GM12878 (cell line): ENCODE results near the gene GOSR2. TPM values are rescaled to one million over a fixed set of nuclear protein-coding genes. Genes with fewer than 3 reads are reported as not detected.

Source experiments
- microRNA-seq: library from miRNA; unstranded; fragments of <30 nt; microRNA quantifications from one replicate; pipeline ENCODE4, GENCODE V29; 2018
- polyA plus RNA-seq, 11 experiments: library from polyadenylated mRNA; depleted of rRNA in 4 of 11; unstranded in 6 of 11; stranded (reverse) in 5 of 11; fragments of >200 nt; fragmentation: Nextera tagmentation in 4 of 11; fragmentation: Illumina TruSeq in 1 of 11; extraction: Ambion mirVana in 4 of 11; extraction: Trizol in 1 of 11; gene quantifications; 1 replicate in 1 of 11; 2 replicates in 10 of 11; pipeline versions ENCODE4 v1.2.1 to v1.2.3, GENCODE V29; 2011 to 2016; ENCODE audit warnings: inconsistent platforms in 2 of 11, missing spikeins in 2 of 11, low read depth in 1 of 11
- small RNA-seq: library from RNA; depleted of rRNA; stranded (forward); fragments of <200 nt; gene quantifications from one replicate; pipeline ENCODE3, GENCODE V24; 2014
- total RNA-seq, 4 experiments: library from RNA; depleted of rRNA in 3 of 4; stranded (reverse); fragments of >200 nt in 3 of 4; fragmentation: Illumina TruSeq in 1 of 4; extraction: Trizol in 1 of 4; gene quantifications; 2 replicates each; pipeline versions ENCODE4 v1.2.1 to v1.2.3, GENCODE V29; 2013 to 2021

Gene GOSR2
- total and polyA plus RNA-seq, 10 of the 15 experiments (the other 5 are each of a cell fraction or from before 2014, with no cell fraction given) = 30.1 to 64.5 (median 47.0) TPM

Small RNA genes lying within 50 kb of the gene (microRNA-seq; reads per million reads assigned to microRNA genes)
- gene MIR5089 = not detected

Small RNA genes lying within 50 kb of the gene (small RNA-seq; reads per million reads assigned to genes)
- gene MIR5089 (not detected), gene RNU6ATAC3P (not detected)

Other genes with a start within 250 kb of the GOSR2 start
- gene WNT3, start 104.5 kb upstream of the GOSR2 start, total RNA-seq (2014; rRNA removed) = not detected in 2 replicates
- not detected in 2 replicates for gene WNT3, start 104.5 kb upstream of the GOSR2 start, total RNA-seq (2014; rRNA removed; fragmentation: Illumina TruSeq; extraction: Trizol)
- not detected in 2 replicates for gene WNT3, start 104.5 kb upstream of the GOSR2 start, total RNA-seq (2021)
- gene WNT3, start 104.5 kb upstream of the GOSR2 start, polyA plus RNA-seq (2011; rRNA removed) = 0.01 TPM in 1 of 2 replicates, not detected in the other
- gene WNT3, start 104.5 kb upstream of the GOSR2 start, polyA plus RNA-seq (2014; fragmentation: Illumina TruSeq; extraction: Trizol) = not detected in 2 replicates
- not detected for gene WNT3, start 104.5 kb upstream of the GOSR2 start, polyA plus RNA-seq (2014; fragmentation: Nextera tagmentation; extraction: Ambion mirVana)
- 0.03 TPM in 1 of 2 replicates, not detected in the other for gene WNT3, start 104.5 kb upstream of the GOSR2 start, polyA plus RNA-seq (2014; rRNA removed)
- not detected for gene WNT3, start 104.5 kb upstream of the GOSR2 start, polyA plus RNA-seq (2016; fragmentation: Nextera tagmentation; extraction: Ambion mirVana)
- not detected in 2 replicates for gene WNT9B, start 71.6 kb upstream of the GOSR2 start, total RNA-seq (2014; rRNA removed)
- not detected in 2 replicates for gene WNT9B, start 71.6 kb upstream of the GOSR2 start, total RNA-seq (2014; rRNA removed; fragmentation: Illumina TruSeq; extraction: Trizol)
- gene WNT9B, start 71.6 kb upstream of the GOSR2 start, total RNA-seq (2021) = not detected in 2 replicates
- gene WNT9B, start 71.6 kb upstream of the GOSR2 start, polyA plus RNA-seq (2011; rRNA removed) = not detected in 2 replicates
- gene WNT9B, start 71.6 kb upstream of the GOSR2 start, polyA plus RNA-seq (2014; fragmentation: Illumina TruSeq; extraction: Trizol) = not detected in 2 replicates
- not detected for gene WNT9B, start 71.6 kb upstream of the GOSR2 start, polyA plus RNA-seq (2014; fragmentation: Nextera tagmentation; extraction: Ambion mirVana)
- gene WNT9B, start 71.6 kb upstream of the GOSR2 start, polyA plus RNA-seq (2014; rRNA removed) = not detected in 2 replicates
- not detected for gene WNT9B, start 71.6 kb upstream of the GOSR2 start, polyA plus RNA-seq (2016; fragmentation: Nextera tagmentation; extraction: Ambion mirVana)
- gene RPRML, start 56.1 kb downstream of the GOSR2 start, total RNA-seq (2014; rRNA removed) = not detected in 2 replicates
- not detected in 2 replicates for gene RPRML, start 56.1 kb downstream of the GOSR2 start, total RNA-seq (2014; rRNA removed; fragmentation: Illumina TruSeq; extraction: Trizol)
- not detected in 2 replicates for gene RPRML, start 56.1 kb downstream of the GOSR2 start, total RNA-seq (2021)
- not detected in 2 replicates for gene RPRML, start 56.1 kb downstream of the GOSR2 start, polyA plus RNA-seq (2011; rRNA removed)
- gene RPRML, start 56.1 kb downstream of the GOSR2 start, polyA plus RNA-seq (2014; fragmentation: Illumina TruSeq; extraction: Trizol) = not detected in 2 replicates
- not detected for gene RPRML, start 56.1 kb downstream of the GOSR2 start, polyA plus RNA-seq (2014; fragmentation: Nextera tagmentation; extraction: Ambion mirVana)
- gene RPRML, start 56.1 kb downstream of the GOSR2 start, polyA plus RNA-seq (2014; rRNA removed) = not detected in 2 replicates
- gene RPRML, start 56.1 kb downstream of the GOSR2 start, polyA plus RNA-seq (2016; fragmentation: Nextera tagmentation; extraction: Ambion mirVana) = not detected